Measurements from ENCODE around the gene ELAVL3. TPM values are rescaled to one million over a fixed set of nuclear protein-coding genes. Genes with fewer than 3 reads are reported as not detected.
A peak's percentile ranks its signal among the peaks of the same experiment; 100 is the strongest.
"Not testable (repeated sequence)": the region's sequence is repeated elsewhere in the genome, so short reads cannot be mapped to it uniquely, and the experiment has no call there.

The ELAVL3 gene
- total and polyA plus RNA-seq, 2 donors (not counting 1 experiment from before 2014, with no cell fraction given), result under 0.01 TPM; not detected in 1

DNA sequence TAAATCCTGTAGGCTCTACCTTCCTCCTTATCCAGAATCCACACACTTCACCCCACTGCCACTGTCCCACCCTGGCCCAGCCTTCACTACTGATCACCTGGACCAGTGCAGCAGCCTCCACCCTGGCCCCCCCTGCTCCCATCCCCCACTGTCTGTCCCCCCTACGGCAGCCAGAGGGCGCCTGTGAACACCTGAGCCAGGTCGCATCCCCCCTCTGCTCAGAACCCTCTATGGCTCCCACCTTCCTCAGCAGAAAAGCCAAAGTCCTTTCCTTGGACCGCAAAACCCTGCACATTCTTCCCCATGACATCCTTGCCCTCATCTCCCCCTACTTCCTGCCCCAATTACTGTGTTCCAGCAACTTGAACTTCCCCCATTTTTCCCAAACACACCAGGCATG lies 20.6 kb downstream of the ELAVL3 start:
- no peaks in the 10 kb centered on the region for H3K27me3 ChIP-seq (ENCODE audit: control insufficient read depth, insufficient read depth, low read length)
- H2AFZ ChIP-seq (ENCODE audit: low read length), result no peak overlapping the region
- H3K4me1 ChIP-seq (ENCODE audit: control insufficient read depth, extremely low read depth, insufficient read depth, low read length), result no peaks in the 10 kb centered on the region
- no peak overlapping the region for H3K4me2 ChIP-seq (ENCODE audit: extremely low read depth, insufficient read depth, low read length)
- no peaks in the 10 kb centered on the region for H3K79me2 ChIP-seq (ENCODE audit: control insufficient read depth, insufficient read depth, low read length)
- no peak overlapping the region for H3K4me3 ChIP-seq (replicated peaks in 1 of 4; ENCODE audit: control extremely low read depth in 1 of 4, insufficient read depth in 1 of 4, low read depth in 3 of 4, low read length in 4 of 4)
- H3K36me3 ChIP-seq (ENCODE audit: control insufficient read depth, insufficient read depth, low read length), result no peaks in the 10 kb centered on the region
- H3K27ac ChIP-seq (ENCODE audit: insufficient read depth, low read length), result no peak overlapping the region
- TF ChIP-seq CTCF (conservative IDR thresholded peaks at IDR 0.05 in 1 of 2, IDR thresholded peaks at IDR 0.05 in 1 of 2; ENCODE audit: low read depth in 1 of 2, low read length in 2 of 2) (peak in 1 of 2 donors; percentile 11), EZH2 (IDR thresholded peaks at IDR 0.05; ENCODE audit: low read length, missing control alignments) (no peak)
- H3K9ac ChIP-seq (ENCODE audit: insufficient read depth, low read length), result no peak overlapping the region
- no peaks in the 10 kb centered on the region for H4K20me1 ChIP-seq (ENCODE audit: control insufficient read depth, extremely low read depth, insufficient read depth, low read length)
- DNase-seq (ENCODE audit: low read depth in 2 of 2), result no peak
- no peaks in the 10 kb centered on the region for H3K9me3 ChIP-seq (ENCODE audit: control insufficient read depth, insufficient read depth, low read depth, low read length)

- H3K79me2 ChIP-seq (ENCODE audit: control insufficient read depth, insufficient read depth, low read length); H4K20me1 ChIP-seq (ENCODE audit: control insufficient read depth, extremely low read depth, insufficient read depth, low read length); H3K9me3 ChIP-seq (ENCODE audit: control insufficient read depth, insufficient read depth, low read depth, low read length); H3K27ac ChIP-seq (ENCODE audit: insufficient read depth, low read length); H3K4me2 ChIP-seq (ENCODE audit: extremely low read depth, insufficient read depth, low read length); H3K9ac ChIP-seq (ENCODE audit: insufficient read depth, low read length); H2AFZ ChIP-seq (ENCODE audit: low read length); DNase-seq (ENCODE audit: low read depth in 2 of 2); H3K27me3 ChIP-seq (ENCODE audit: control insufficient read depth, insufficient read depth, low read length); H3K4me1 ChIP-seq (ENCODE audit: control insufficient read depth, extremely low read depth, insufficient read depth, low read length); H3K4me3 ChIP-seq (replicated peaks in 1 of 4; ENCODE audit: control extremely low read depth in 1 of 4, insufficient read depth in 1 of 4, low read depth in 3 of 4, low read length in 4 of 4); H3K36me3 ChIP-seq (ENCODE audit: control insufficient read depth, insufficient read depth, low read length): not testable (repeated sequence)
These were observed 21.9 kb downstream of the ELAVL3 start for GRCh38 chr19:11458912-11459311.

DNA sequence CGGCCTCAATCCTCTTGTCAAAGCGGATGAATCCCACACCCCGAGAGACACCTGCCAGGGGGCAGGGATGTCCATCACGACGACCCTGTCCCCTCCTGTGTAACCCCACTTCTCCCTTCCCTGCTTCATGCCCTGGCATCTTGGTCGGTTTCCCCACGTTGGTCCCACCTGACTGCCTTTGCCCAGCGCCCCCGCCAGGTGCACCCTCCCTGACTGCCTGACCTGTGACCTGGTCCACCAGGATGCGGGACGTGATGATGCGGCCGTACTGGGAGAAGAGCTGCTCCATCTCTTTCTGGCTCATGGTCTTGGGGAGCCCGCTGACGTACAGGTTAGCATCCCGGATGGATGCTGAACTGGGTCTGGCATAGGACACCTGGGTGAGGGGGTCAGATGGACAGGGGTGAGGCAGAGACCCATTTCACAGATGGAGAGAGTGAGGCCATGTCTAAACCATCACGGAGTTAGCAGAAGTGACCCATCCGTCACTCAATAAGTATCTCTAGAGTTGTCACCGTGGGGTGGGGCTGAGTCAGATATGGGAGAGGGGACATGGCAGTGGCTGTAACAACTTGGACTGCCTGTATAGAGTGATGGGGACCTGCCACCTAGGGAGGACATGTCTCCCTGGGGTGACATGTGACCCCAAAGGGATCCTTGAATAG lies 22.5 kb downstream of the ELAVL3 start:
- no peak overlapping the region for H3K27ac ChIP-seq (ENCODE audit: insufficient read depth, low read length)
- no peak for DNase-seq (ENCODE audit: low read depth in 2 of 2)

More for the DNA sequence above, 22.5 kb downstream of the ELAVL3 start:
- Histone ChIP-seq H3K36me3 (ENCODE audit: control insufficient read depth, insufficient read depth, low read length) (no peaks in the 10 kb centered on the region), H4K20me1 (ENCODE audit: control insufficient read depth, extremely low read depth, insufficient read depth, low read length) (no peaks in the 10 kb centered on the region), H3K4me2 (ENCODE audit: extremely low read depth, insufficient read depth, low read length) (no peak overlapping the region), H3K4me3 (replicated peaks in 1 of 4; ENCODE audit: control extremely low read depth in 1 of 4, insufficient read depth in 1 of 4, low read depth in 3 of 4, low read length in 4 of 4) (no peak overlapping the region), H3K27me3 (ENCODE audit: control insufficient read depth, insufficient read depth, low read length) (no peaks in the 10 kb centered on the region), H2AFZ (ENCODE audit: low read length) (no peak overlapping the region), H3K79me2 (ENCODE audit: control insufficient read depth, insufficient read depth, low read length) (no peaks in the 10 kb centered on the region), H3K4me1 (ENCODE audit: control insufficient read depth, extremely low read depth, insufficient read depth, low read length) (no peaks in the 10 kb centered on the region), H3K9ac (ENCODE audit: insufficient read depth, low read length) (no peak overlapping the region), H3K9me3 (ENCODE audit: control insufficient read depth, insufficient read depth, low read depth, low read length) (no peaks in the 10 kb centered on the region)
- TF ChIP-seq EZH2 (IDR thresholded peaks at IDR 0.05; ENCODE audit: low read length, missing control alignments), result no peak
- no peak for TF ChIP-seq CTCF (conservative IDR thresholded peaks at IDR 0.05 in 1 of 2, IDR thresholded peaks at IDR 0.05 in 1 of 2; ENCODE audit: low read depth in 1 of 2, low read length in 2 of 2)
